ENCODE results near the gene NEK8.

NEK8 gene

GRCh38 chr17:28728364-28729200 is at the start of gene NEK8:
NEK8 (plus strand) TSS chr17:28728788; CDS start chr17:28728814, 26 bp downstream.
- peak within 1 kb of the TSS; percentile 74 for H3K9ac ChIP-seq
- H3K4me2 ChIP-seq (ENCODE audit: low read length) = peak within 1 kb of the TSS; percentile 100
- TF ChIP-seq, protein P1, sequence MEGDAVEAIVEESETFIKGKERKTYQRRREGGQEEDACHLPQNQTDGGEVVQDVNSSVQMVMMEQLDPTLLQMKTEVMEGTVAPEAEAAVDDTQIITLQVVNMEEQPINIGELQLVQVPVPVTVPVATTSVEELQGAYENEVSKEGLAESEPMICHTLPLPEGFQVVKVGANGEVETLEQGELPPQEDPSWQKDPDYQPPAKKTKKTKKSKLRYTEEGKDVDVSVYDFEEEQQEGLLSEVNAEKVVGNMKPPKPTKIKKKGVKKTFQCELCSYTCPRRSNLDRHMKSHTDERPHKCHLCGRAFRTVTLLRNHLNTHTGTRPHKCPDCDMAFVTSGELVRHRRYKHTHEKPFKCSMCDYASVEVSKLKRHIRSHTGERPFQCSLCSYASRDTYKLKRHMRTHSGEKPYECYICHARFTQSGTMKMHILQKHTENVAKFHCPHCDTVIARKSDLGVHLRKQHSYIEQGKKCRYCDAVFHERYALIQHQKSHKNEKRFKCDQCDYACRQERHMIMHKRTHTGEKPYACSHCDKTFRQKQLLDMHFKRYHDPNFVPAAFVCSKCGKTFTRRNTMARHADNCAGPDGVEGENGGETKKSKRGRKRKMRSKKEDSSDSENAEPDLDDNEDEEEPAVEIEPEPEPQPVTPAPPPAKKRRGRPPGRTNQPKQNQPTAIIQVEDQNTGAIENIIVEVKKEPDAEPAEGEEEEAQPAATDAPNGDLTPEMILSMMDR (IDR thresholded peaks at IDR 0.05) = no peak
- no peaks in the 10 kb centered on the region for H3K79me2 ChIP-seq
- H2AFZ ChIP-seq = peak within 1 kb of the TSS; percentile 99
- H3K36me3 ChIP-seq (ENCODE audit: control insufficient read depth, insufficient read depth, low read length) = no peaks in the 10 kb centered on the region
- H3K9me3 ChIP-seq (ENCODE audit: control insufficient read depth, low read length) = no peaks in the 10 kb centered on the region
- peaks cover 18% of the 10 kb centered on the region for H3K4me1 ChIP-seq
- H3K27me3 ChIP-seq (ENCODE audit: control insufficient read depth, insufficient read depth, low read length) = no peaks in the 10 kb centered on the region
- H3K4me3 ChIP-seq (ENCODE audit: low read depth, low read length) = peak within 1 kb of the TSS; percentile 92
- peak within 1 kb of the TSS; percentile 95 for H3K27ac ChIP-seq

DNA sequence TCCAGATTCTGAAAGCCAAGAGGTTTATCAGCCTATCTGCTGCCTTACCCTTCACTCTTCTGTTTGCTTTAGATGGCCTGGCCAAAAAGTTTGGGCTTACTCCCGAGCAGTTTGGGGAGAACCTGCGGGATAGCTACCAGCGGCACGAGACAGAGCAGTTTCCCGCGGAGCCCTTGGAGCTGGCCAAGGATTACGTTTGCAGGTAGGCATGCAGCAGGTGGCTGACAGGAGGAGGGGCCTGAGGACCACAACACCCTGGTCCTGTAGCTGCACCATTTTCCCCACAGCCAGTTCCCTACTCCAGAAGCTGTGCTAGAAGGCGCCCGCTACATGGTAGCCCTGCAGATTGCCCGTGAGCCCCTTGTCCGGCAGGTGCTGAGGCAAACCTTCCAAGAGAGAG is 45.9 kb upstream of the NEK8 start:
- H3K27me3 ChIP-seq (ENCODE audit: control insufficient read depth, insufficient read depth, low read length) = no peaks in the 10 kb centered on the region
- peaks cover 13% of the 10 kb centered on the region for H3K4me1 ChIP-seq
- no peaks in the 10 kb centered on the region for H3K79me2 ChIP-seq
- TF ChIP-seq, protein P1 (IDR thresholded peaks at IDR 0.05) = no peak
- H3K9ac ChIP-seq = no peak overlapping the region
- H3K36me3 ChIP-seq (ENCODE audit: control insufficient read depth, insufficient read depth, low read length) = no peaks in the 10 kb centered on the region
- no peak overlapping the region for H2AFZ ChIP-seq
- H3K9me3 ChIP-seq (ENCODE audit: control insufficient read depth, low read length) = no peaks in the 10 kb centered on the region
- no peak overlapping the region for H3K4me3 ChIP-seq (ENCODE audit: low read depth, low read length)
- H3K27ac ChIP-seq = no peak overlapping the region
- no peak overlapping the region for H3K4me2 ChIP-seq (ENCODE audit: low read length)

- no peak overlapping the region for H3K9ac ChIP-seq
Measured at GRCh38 chr17:28684963-28685362, 43.6 kb upstream of the NEK8 start.

GRCh38 chr17:28685366-28685765 is 43.2 kb upstream of the NEK8 start:
- H3K4me1 ChIP-seq = no peaks in the 10 kb centered on the region
- H2AFZ ChIP-seq = no peak overlapping the region
- no peak overlapping the region for H3K4me3 ChIP-seq (ENCODE audit: low read depth, low read length)
- no peak overlapping the region for H3K4me2 ChIP-seq (ENCODE audit: low read length)
- H3K27ac ChIP-seq = no peak overlapping the region
- H3K36me3 ChIP-seq (ENCODE audit: control insufficient read depth, insufficient read depth, low read length) = no peaks in the 10 kb centered on the region
- no peak overlapping the region for H3K9ac ChIP-seq
- peaks cover 3% of the 10 kb centered on the region for H3K79me2 ChIP-seq
- TF ChIP-seq, protein P1 (IDR thresholded peaks at IDR 0.05) = no peak
- H3K9me3 ChIP-seq (ENCODE audit: control insufficient read depth, low read length) = no peaks in the 10 kb centered on the region
- no peaks in the 10 kb centered on the region for H3K27me3 ChIP-seq (ENCODE audit: control insufficient read depth, insufficient read depth, low read length)

More at GRCh38 chr17:28684963-28685362, 43.6 kb upstream of the NEK8 start:
- Histone ChIP-seq H3K9me3 (ENCODE audit: control insufficient read depth, low read length) (no peaks in the 10 kb centered on the region), H3K27me3 (ENCODE audit: control insufficient read depth, insufficient read depth, low read length) (no peaks in the 10 kb centered on the region), H2AFZ (no peak overlapping the region), H3K27ac (peak overlapping the region; percentile 12), H3K4me3 (ENCODE audit: low read depth, low read length) (no peak overlapping the region), H3K4me2 (ENCODE audit: low read length) (no peak overlapping the region), H3K79me2 (peaks cover 2% of the 10 kb centered on the region), H3K4me1 (no peaks in the 10 kb centered on the region), H3K36me3 (ENCODE audit: control insufficient read depth, insufficient read depth, low read length) (no peaks in the 10 kb centered on the region)
- TF ChIP-seq, protein P1 (IDR thresholded peaks at IDR 0.05) = peak; percentile 64

Measured in parathyroid adenoma (tissue), 2 donors.